Skeletal muscle tissue (tissue), 4 donors: ENCODE measurements around the gene SLC26A4. TPM values are rescaled to one million over a fixed set of nuclear protein-coding genes. Genes with fewer than 3 reads are reported as not detected.

Experiments used
- H3K27ac ChIP-seq: one replicate; pipeline ENCODE4 v1.7.0; 2013; ENCODE audit warnings: mild to moderate bottlenecking, low read depth, low read length, inconsistent platforms
- H3K27me3 ChIP-seq, 3 donors: one replicate each; pipeline ENCODE4 v1.7.0; 2013; ENCODE audit warnings: low read length in 3 of 3; ENCODE audit not compliant: control insufficient read depth in 3 of 3, insufficient read depth in 3 of 3
- H3K36me3 ChIP-seq, 3 donors: one replicate each; pipeline ENCODE4 v1.7.0; 2013; ENCODE audit warnings: low read length in 3 of 3; ENCODE audit not compliant: control insufficient read depth in 3 of 3, insufficient read depth in 3 of 3
- H3K4me1 ChIP-seq, 3 donors: one replicate each; pipeline ENCODE4 v1.7.0; 2013; ENCODE audit warnings: low read length in 3 of 3, mild to moderate bottlenecking in 3 of 3; ENCODE audit not compliant: control insufficient read depth in 3 of 3, insufficient read depth in 3 of 3
- H3K4me3 ChIP-seq, 3 donors: one replicate each; pipeline ENCODE4 v1.7.0; 2013; ENCODE audit warnings: low read length in 3 of 3
- H3K9ac ChIP-seq, 3 donors: one replicate each; pipeline ENCODE4 v1.7.0; 2013; ENCODE audit warnings: low read length in 3 of 3, mild to moderate bottlenecking in 3 of 3, moderate library complexity in 2 of 3, low read depth in 1 of 3
- H3K9me3 ChIP-seq, 3 donors: one replicate each; pipeline ENCODE4 v1.7.0; 2013; ENCODE audit warnings: low read length in 3 of 3; ENCODE audit not compliant: control insufficient read depth in 3 of 3
- total RNA-seq: library from RNA; depleted of rRNA; stranded (reverse); fragments of >200 nt; gene quantifications from one replicate; pipeline ENCODE4 v1.2.3, GENCODE V29; 2014
- donor health status: Osteomylitis.

SLC26A4 gene
- total RNA-seq, 1 donor from 2014 or later = 0.52 TPM

GRCh38 chr7:107691716-107692115, 31.1 kb downstream of the SLC26A4 start:
- no peak overlapping the region for H3K9ac ChIP-seq
- H3K9me3 ChIP-seq = no peaks in the 10 kb centered on the region
- no peaks in the 10 kb centered on the region for H3K36me3 ChIP-seq
- peak overlapping the region in 1 of 3 donors; percentile 7 for H3K4me3 ChIP-seq
- H3K27ac ChIP-seq = no peak overlapping the region
- H3K27me3 ChIP-seq = no peaks in the 10 kb centered on the region
- H3K4me1 ChIP-seq = peaks cover 8 to 18% (median 14%) of the 10 kb centered on the region in 3 donors

- no peaks in the 10 kb centered on the region for H3K27me3 ChIP-seq
- H3K27ac ChIP-seq = no peak overlapping the region
- H3K36me3 ChIP-seq = no peaks in the 10 kb centered on the region
- peaks cover 8 to 18% (median 14%) of the 10 kb centered on the region in 3 donors for H3K4me1 ChIP-seq
- H3K4me3 ChIP-seq = no peak overlapping the region
- H3K9ac ChIP-seq = no peak overlapping the region
- no peaks in the 10 kb centered on the region for H3K9me3 ChIP-seq
Observed at GRCh38 chr7:107692501-107692900, 31.9 kb downstream of the SLC26A4 start.

- Histone ChIP-seq H3K36me3 (no peaks in the 10 kb centered on the region), H3K4me3 (no peak overlapping the region), H3K27ac (no peak overlapping the region), H3K27me3 (no peaks in the 10 kb centered on the region), H3K9me3 (no peaks in the 10 kb centered on the region), H3K9ac (no peak overlapping the region), H3K4me1 (peaks cover 8 to 18% (median 14%) of the 10 kb centered on the region in 3 donors)
Observed at GRCh38 chr7:107693396-107693795, 32.8 kb downstream of the SLC26A4 start.

GRCh38 chr7:107694386-107694785, 33.8 kb downstream of the SLC26A4 start:
- H3K4me1 ChIP-seq = peaks cover 8 to 18% (median 14%) of the 10 kb centered on the region in 3 donors
- H3K27me3 ChIP-seq = no peaks in the 10 kb centered on the region
- H3K9ac ChIP-seq = no peak overlapping the region
- H3K27ac ChIP-seq = no peak overlapping the region
- H3K36me3 ChIP-seq = no peaks in the 10 kb centered on the region
- no peaks in the 10 kb centered on the region for H3K9me3 ChIP-seq
- no peak overlapping the region for H3K4me3 ChIP-seq

GRCh38 chr7:107696330-107696946, 35.8 kb downstream of the SLC26A4 start:
- H3K4me1 ChIP-seq = peaks cover 8 to 18% (median 9%) of the 10 kb centered on the region in 3 donors
- H3K27me3 ChIP-seq = no peaks in the 10 kb centered on the region
- no peak overlapping the region for H3K4me3 ChIP-seq
- no peaks in the 10 kb centered on the region for H3K9me3 ChIP-seq
- H3K27ac ChIP-seq = no peak overlapping the region
- H3K9ac ChIP-seq = no peak overlapping the region
- no peaks in the 10 kb centered on the region for H3K36me3 ChIP-seq

GRCh38 chr7:107697321-107698049, 36.9 kb downstream of the SLC26A4 start:
- Histone ChIP-seq H3K27ac (no peak overlapping the region), H3K4me1 (peaks cover 4 to 14% (median 9%) of the 10 kb centered on the region in 3 donors), H3K36me3 (no peaks in the 10 kb centered on the region), H3K9ac (no peak overlapping the region), H3K27me3 (no peaks in the 10 kb centered on the region), H3K9me3 (no peaks in the 10 kb centered on the region), H3K4me3 (no peak overlapping the region)

GRCh38 chr7:107700570-107700969, 39.9 kb downstream of the SLC26A4 start:
- no peak overlapping the region for H3K4me3 ChIP-seq
- H3K36me3 ChIP-seq = no peaks in the 10 kb centered on the region
- no peak overlapping the region for H3K27ac ChIP-seq
- no peaks in the 10 kb centered on the region for H3K27me3 ChIP-seq
- no peak overlapping the region for H3K9ac ChIP-seq
- H3K9me3 ChIP-seq = no peaks in the 10 kb centered on the region
- H3K4me1 ChIP-seq = no peaks in the 10 kb centered on the region

- Histone ChIP-seq H3K4me1 (no peaks in the 10 kb centered on the region), H3K9ac (no peak overlapping the region), H3K27me3 (no peaks in the 10 kb centered on the region), H3K4me3 (no peak overlapping the region), H3K36me3 (no peaks in the 10 kb centered on the region), H3K27ac (no peak overlapping the region), H3K9me3 (no peaks in the 10 kb centered on the region)
Observed at GRCh38 chr7:107701191-107701590, 40.6 kb downstream of the SLC26A4 start.

- H3K9ac ChIP-seq = no peak overlapping the region
Observed at GRCh38 chr7:107703219-107703618, 42.6 kb downstream of the SLC26A4 start.

GRCh38 chr7:107703872-107704271, 43.2 kb downstream of the SLC26A4 start:
- no peaks in the 10 kb centered on the region for H3K4me1 ChIP-seq
- H3K9ac ChIP-seq = no peak overlapping the region
- H3K4me3 ChIP-seq = no peak overlapping the region
- H3K36me3 ChIP-seq = no peaks in the 10 kb centered on the region
- H3K9me3 ChIP-seq = no peaks in the 10 kb centered on the region
- H3K27ac ChIP-seq = no peak overlapping the region
- no peaks in the 10 kb centered on the region for H3K27me3 ChIP-seq

More at GRCh38 chr7:107703219-107703618, 42.6 kb downstream of the SLC26A4 start:
- Histone ChIP-seq H3K4me1 (no peaks in the 10 kb centered on the region), H3K36me3 (no peaks in the 10 kb centered on the region), H3K9me3 (no peaks in the 10 kb centered on the region), H3K4me3 (no peak overlapping the region), H3K27me3 (no peaks in the 10 kb centered on the region), H3K27ac (no peak overlapping the region)
